Epithelial cell of proximal tubule (primary cell): ENCODE measurements around the gene SLC16A10. TPM values are rescaled to one million over a fixed set of nuclear protein-coding genes. Genes with fewer than 3 reads are reported as not detected.
A peak's percentile ranks its signal among the peaks of the same experiment; 100 is the strongest.
"Not testable (repeated sequence)": the region's sequence is repeated elsewhere in the genome, so short reads cannot be mapped to it uniquely, and the experiment has no call there.

Source experiments
- DNase-seq: peaks from one replicate; pipeline ENCODE4 v3.0.0-alpha.2; 2011; ENCODE audit warnings: low read depth
- H3K4me3 ChIP-seq: 2 replicates; pipeline ENCODE4 v1.5.1; 2011; ENCODE audit warnings: low read depth, mild to moderate bottlenecking, low read length
- CTCF ChIP-seq: conservative IDR thresholded peaks from 2 replicates; pipeline ENCODE4 v1.5.1; 2012; ENCODE audit warnings: low read depth, mild to moderate bottlenecking, low read length
- total RNA-seq: library from RNA; depleted of rRNA; stranded (reverse); fragments of >200 nt; gene quantifications from 2 replicates; pipeline ENCODE4 v1.2.3, GENCODE V29; 2015

Gene SLC16A10
- total RNA-seq, 1 donor from 2014 or later: 0.63 TPM

GRCh38 chr6:111252726-111253125 is 165.4 kb downstream of the SLC16A10 start:
- DNase-seq: no peak
- no peak overlapping the region for H3K4me3 ChIP-seq
- TF ChIP-seq CTCF: no peak

GRCh38 chr6:111254004-111254778 is 166.9 kb downstream of the SLC16A10 start:
- no peak for DNase-seq
- TF ChIP-seq CTCF: no peak
- no peak overlapping the region for H3K4me3 ChIP-seq

GRCh38 chr6:111254779-111255166 is 167.5 kb downstream of the SLC16A10 start:
- no peak for TF ChIP-seq CTCF

GRCh38 chr6:111255838-111256237 is 168.5 kb downstream of the SLC16A10 start:
- H3K4me3 ChIP-seq, DNase-seq: not testable (repeated sequence)

More at GRCh38 chr6:111254779-111255166, 167.5 kb downstream of the SLC16A10 start:
- no peak overlapping the region for H3K4me3 ChIP-seq
- no peak for DNase-seq

- no peak overlapping the region for H3K4me3 ChIP-seq
- no peak for DNase-seq
- TF ChIP-seq CTCF: peak; percentile 49
Measured at GRCh38 chr6:111256646-111257045, 169.3 kb downstream of the SLC16A10 start.

GRCh38 chr6:111258010-111258409 is 170.7 kb downstream of the SLC16A10 start:
- TF ChIP-seq CTCF: no peak
- H3K4me3 ChIP-seq: no peak overlapping the region
- no peak for DNase-seq

- DNase-seq: no peak
- TF ChIP-seq CTCF: no peak
- peak overlapping the region; percentile 94 for H3K4me3 ChIP-seq
Measured at GRCh38 chr6:111258615-111259088, 171.3 kb downstream of the SLC16A10 start.
